ENCODE data around the gene VSTM4.

The VSTM4 gene

DNA sequence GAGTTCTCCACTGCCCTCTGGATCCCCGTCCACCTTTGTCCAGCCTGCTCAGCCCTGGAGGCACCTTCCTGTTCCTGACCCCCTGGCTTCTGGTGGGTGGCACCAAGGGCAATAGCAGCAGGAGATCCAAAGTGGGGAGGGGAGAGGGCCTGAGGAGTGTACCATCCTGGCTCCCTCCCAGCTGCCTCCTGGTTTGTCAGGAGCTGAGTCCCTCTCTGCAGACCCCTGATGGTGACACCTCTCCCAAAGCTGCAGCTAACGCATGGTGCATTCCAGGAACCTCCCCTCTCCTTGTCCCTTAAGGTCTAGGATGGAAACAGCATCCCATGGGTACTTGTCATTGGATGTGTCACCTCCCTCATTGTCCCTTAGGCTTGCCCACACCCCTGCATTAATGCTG, 39.6 kb downstream of the VSTM4 start:
- Histone ChIP-seq H3K27me3 (ENCODE audit: control insufficient read depth, low read length) (peaks cover 30% of the 10 kb centered on the region), H3K4me1 (ENCODE audit: control insufficient read depth, low read length) (peaks cover 5% of the 10 kb centered on the region; the same call in 1 of the 2 replicates), H3F3A (ENCODE audit: control insufficient read depth, insufficient read depth) (no peaks in the 10 kb centered on the region), H3K79me2 (ENCODE audit: control insufficient read depth, low read length) (no peaks in the 10 kb centered on the region), H3K9me2 (replicated peaks; ENCODE audit: control insufficient read depth, low read length) (no peaks in the 10 kb centered on the region), H3K36me3 (ENCODE audit: control insufficient read depth, low read length) (no peaks in the 10 kb centered on the region), H3K9me3 (ENCODE audit: control insufficient read depth, insufficient read depth, low read length) (no peaks in the 10 kb centered on the region), H3K4me2 (ENCODE audit: low read length) (no peak overlapping the region), H4K20me1 (ENCODE audit: control insufficient read depth, insufficient read depth, low read depth, low read length) (no peaks in the 10 kb centered on the region), H3K27ac (ENCODE audit: low read depth, low read length) (no peak overlapping the region), H3K4me3 (ENCODE audit: low read length) (no peak overlapping the region)
- TF ChIP-seq CTCF (IDR thresholded peaks at IDR 0.05; ENCODE audit: low read depth, low read length, poor library complexity, severe bottlenecking) = no peak

- H3K36me3 ChIP-seq (ENCODE audit: control insufficient read depth, low read length) = no peaks in the 10 kb centered on the region
- no peaks in the 10 kb centered on the region for H4K20me1 ChIP-seq (ENCODE audit: control insufficient read depth, insufficient read depth, low read depth, low read length)
- no peaks in the 10 kb centered on the region for H3F3A ChIP-seq (ENCODE audit: control insufficient read depth, insufficient read depth)
- H3K4me3 ChIP-seq (ENCODE audit: low read length) = no peak overlapping the region
- H3K27me3 ChIP-seq (ENCODE audit: control insufficient read depth, low read length) = peaks cover 30% of the 10 kb centered on the region
- H3K79me2 ChIP-seq (ENCODE audit: control insufficient read depth, low read length) = no peaks in the 10 kb centered on the region
- peaks cover 5% of the 10 kb centered on the region; the same call in 1 of the 2 replicates for H3K4me1 ChIP-seq (ENCODE audit: control insufficient read depth, low read length)
- TF ChIP-seq EZH2phosphoT487 (IDR thresholded peaks at IDR 0.05; ENCODE audit: borderline replicate concordance, low read length) (no peak), CTCF (IDR thresholded peaks at IDR 0.05; ENCODE audit: low read depth, low read length, poor library complexity, severe bottlenecking) (no peak)
- H3K9me2 ChIP-seq (replicated peaks; ENCODE audit: control insufficient read depth, low read length) = no peaks in the 10 kb centered on the region
- H3K9me3 ChIP-seq (ENCODE audit: control insufficient read depth, insufficient read depth, low read length) = no peaks in the 10 kb centered on the region
- H3K27ac ChIP-seq (ENCODE audit: low read depth, low read length) = no peak overlapping the region
- H3K4me2 ChIP-seq (ENCODE audit: low read length) = no peak overlapping the region
Observed at GRCh38 chr10:49074836-49075682, 40.3 kb downstream of the VSTM4 start.

GRCh38 chr10:49072166-49072885, 43.0 kb downstream of the VSTM4 start:
- Histone ChIP-seq H3K36me3 (ENCODE audit: control insufficient read depth, low read length) (no peaks in the 10 kb centered on the region), H3F3A (ENCODE audit: control insufficient read depth, insufficient read depth) (no peaks in the 10 kb centered on the region), H3K9me3 (ENCODE audit: control insufficient read depth, insufficient read depth, low read length) (no peaks in the 10 kb centered on the region), H4K20me1 (ENCODE audit: control insufficient read depth, insufficient read depth, low read depth, low read length) (no peaks in the 10 kb centered on the region), H3K4me3 (ENCODE audit: low read length) (no peak overlapping the region), H3K79me2 (ENCODE audit: control insufficient read depth, low read length) (no peaks in the 10 kb centered on the region), H3K9me2 (replicated peaks; ENCODE audit: control insufficient read depth, low read length) (no peaks in the 10 kb centered on the region), H3K4me2 (ENCODE audit: low read length) (no peak overlapping the region), H3K4me1 (ENCODE audit: control insufficient read depth, low read length) (peaks cover 5% of the 10 kb centered on the region; the same call in 1 of the 2 replicates), H3K27ac (ENCODE audit: low read depth, low read length) (no peak overlapping the region), H3K27me3 (ENCODE audit: control insufficient read depth, low read length) (peaks cover 13% of the 10 kb centered on the region)
- TF ChIP-seq EZH2phosphoT487 (IDR thresholded peaks at IDR 0.05; ENCODE audit: borderline replicate concordance, low read length) (no peak), CTCF (IDR thresholded peaks at IDR 0.05; ENCODE audit: low read depth, low read length, poor library complexity, severe bottlenecking) (no peak)

Data from DOHH2 (cell line).